Karpas-422 (cell line): ENCODE measurements around the gene ZNF580. TPM values are rescaled to one million over a fixed set of nuclear protein-coding genes. Genes with fewer than 3 reads are reported as not detected.

Experiments
- DNase-seq: peaks from one replicate; pipeline ENCODE4 v3.0.0-alpha.2; 2015
- H2AFZ ChIP-seq: fragments of 200-600 bp; sonication (generic); 2 replicates; pipeline ENCODE4 v1.6.1; 2014; ENCODE audit warnings: antibody characterized with exemption, low read length, mixed read lengths
- H3K27ac ChIP-seq: fragments of 200-600 bp; sonication (generic); 2 replicates; pipeline ENCODE4 v1.5.1; 2014; ENCODE audit warnings: mild to moderate bottlenecking, low read length, moderate library complexity
- H3K27me3 ChIP-seq: fragments of 200-600 bp; sonication (generic); 2 replicates; pipeline ENCODE4 v1.6.1; 2014; ENCODE audit warnings: low read length, mixed read lengths
- H3K36me3 ChIP-seq: fragments of 200-600 bp; sonication (generic); 2 replicates; pipeline ENCODE4 v1.6.1; 2014; ENCODE audit warnings: low read length, mixed read lengths; ENCODE audit not compliant: insufficient read depth
- H3K4me1 ChIP-seq: fragments of 200-600 bp; sonication (generic); 2 replicates; pipeline ENCODE4 v1.6.1; 2014; ENCODE audit warnings: mild to moderate bottlenecking, low read length, mixed read lengths
- H3K4me2 ChIP-seq: fragments of 200-600 bp; sonication (generic); 2 replicates; pipeline ENCODE4 v1.6.1; 2014; ENCODE audit warnings: low read length, low read depth, mild to moderate bottlenecking; ENCODE audit not compliant: poor library complexity, severe bottlenecking
- H3K4me3 ChIP-seq: fragments of 200-600 bp; sonication (generic); 2 replicates; pipeline ENCODE4 v1.5.1; 2014; ENCODE audit warnings: mild to moderate bottlenecking, antibody characterized with exemption, low read length, mixed read lengths
- H3K79me2 ChIP-seq: fragments of 200-600 bp; sonication (generic); 2 replicates; pipeline ENCODE4 v1.6.1; 2014; ENCODE audit warnings: mild to moderate bottlenecking, low read length, mixed read lengths
- H3K9ac ChIP-seq: fragments of 200-600 bp; sonication (generic); 2 replicates; pipeline ENCODE4 v1.6.0; 2014; ENCODE audit warnings: low read length
- H3K9me2 ChIP-seq: fragments of 200-600 bp; sonication (generic), shearing (Covaris generic); replicated peaks from 2 replicates; pipeline ENCODE4 v1.6.0; 2014; ENCODE audit warnings: mild to moderate bottlenecking, low read length, moderate library complexity; ENCODE audit not compliant: insufficient read depth
- H3K9me3 ChIP-seq: fragments of 300-700, 200-600 bp; sonication (generic); 2 replicates; pipeline ENCODE4 v1.6.1; 2014; ENCODE audit warnings: low read length, mixed read lengths
- H4K20me1 ChIP-seq: fragments of 200-600 bp; sonication (generic); 2 replicates; pipeline ENCODE4 v1.6.1; 2014; ENCODE audit warnings: mild to moderate bottlenecking, antibody characterized with exemption, low read length, low read depth; ENCODE audit not compliant: insufficient read depth
- total RNA-seq: library from RNA; depleted of rRNA; stranded (reverse); fragments of >200 nt; shearing (Covaris generic); gene quantifications from 2 replicates; pipeline ENCODE4 v1.2.3, GENCODE V29; 2014; ENCODE audit warnings: low replicate concordance

Gene ZNF580
- total RNA-seq, 1 experiment from 2014 or later = 47.5 TPM

- Histone ChIP-seq H3K9ac (no peak overlapping the region), H3K27ac (no peak overlapping the region), H3K27me3 (no peaks in the 10 kb centered on the region), H3K4me3 (no peak overlapping the region), H3K9me3 (no peaks in the 10 kb centered on the region), H3K4me1 (peaks cover 13% of the 10 kb centered on the region), H2AFZ (no peak overlapping the region), H3K9me2 (no peaks in the 10 kb centered on the region), H3K36me3 (peaks cover 3% of the 10 kb centered on the region; the same call in 1 of the 2 replicates), H3K4me2 (no peak overlapping the region), H4K20me1 (0 out of 2 replicates have a peak, but pooled peaks cover 4% of the 10 kb centered on the region), H3K79me2 (peaks cover 8% of the 10 kb centered on the region; the same call in 1 of the 2 replicates)
- DNase-seq = no peak
Observed at GRCh38 chr19:55617426-55617825, 23.4 kb upstream of the ZNF580 start.

GRCh38 chr19:55618426-55618825, 22.4 kb upstream of the ZNF580 start:
- no peaks in the 10 kb centered on the region for H3K79me2 ChIP-seq
- H3K9ac ChIP-seq = no peak overlapping the region
- H3K9me2 ChIP-seq = no peaks in the 10 kb centered on the region
- DNase-seq = peak; percentile 43
- no peak overlapping the region for H2AFZ ChIP-seq
- no peak overlapping the region for H3K4me3 ChIP-seq
- H3K4me1 ChIP-seq = peaks cover 13% of the 10 kb centered on the region
- H3K27ac ChIP-seq = no peak overlapping the region
- H3K9me3 ChIP-seq = no peaks in the 10 kb centered on the region
- H3K27me3 ChIP-seq = no peaks in the 10 kb centered on the region
- no peak overlapping the region for H3K4me2 ChIP-seq
- peaks cover 3% of the 10 kb centered on the region; the same call in 1 of the 2 replicates for H3K36me3 ChIP-seq
- H4K20me1 ChIP-seq = no peaks in the 10 kb centered on the region

GRCh38 chr19:55619286-55619685, 21.5 kb upstream of the ZNF580 start:
- H3K4me3 ChIP-seq = no peak overlapping the region
- no peaks in the 10 kb centered on the region for H3K79me2 ChIP-seq
- no peaks in the 10 kb centered on the region for H4K20me1 ChIP-seq
- DNase-seq = peak; percentile 40
- peaks cover 13% of the 10 kb centered on the region for H3K4me1 ChIP-seq
- H3K27ac ChIP-seq = no peak overlapping the region
- H3K4me2 ChIP-seq = no peak overlapping the region
- no peaks in the 10 kb centered on the region for H3K9me3 ChIP-seq
- H2AFZ ChIP-seq = no peak overlapping the region
- no peaks in the 10 kb centered on the region for H3K27me3 ChIP-seq
- no peak overlapping the region for H3K9ac ChIP-seq
- peaks cover 3% of the 10 kb centered on the region; the same call in 1 of the 2 replicates for H3K36me3 ChIP-seq
- H3K9me2 ChIP-seq = no peaks in the 10 kb centered on the region

- no peak overlapping the region for H3K4me2 ChIP-seq
Observed at GRCh38 chr19:55620410-55621204, 20.2 kb upstream of the ZNF580 start.

GRCh38 chr19:55621205-55621672, 19.6 kb upstream of the ZNF580 start:
- H3K36me3 ChIP-seq = peaks cover 3% of the 10 kb centered on the region; the same call in 1 of the 2 replicates
- no peaks in the 10 kb centered on the region for H3K27me3 ChIP-seq

More at GRCh38 chr19:55620410-55621204, 20.2 kb upstream of the ZNF580 start:
- no peaks in the 10 kb centered on the region for H3K9me2 ChIP-seq
- no peaks in the 10 kb centered on the region for H3K27me3 ChIP-seq
- H3K36me3 ChIP-seq = peaks cover 3% of the 10 kb centered on the region; the same call in 1 of the 2 replicates
- peak; percentile 40 for DNase-seq
- peak overlapping the region; percentile 15; the same call in 1 of the 2 replicates for H3K27ac ChIP-seq
- no peaks in the 10 kb centered on the region for H3K79me2 ChIP-seq
- no peak overlapping the region for H2AFZ ChIP-seq
- peaks cover 20% of the 10 kb centered on the region for H3K4me1 ChIP-seq
- H4K20me1 ChIP-seq = no peaks in the 10 kb centered on the region
- no peaks in the 10 kb centered on the region for H3K9me3 ChIP-seq
- no peak overlapping the region for H3K4me3 ChIP-seq
- no peak overlapping the region for H3K9ac ChIP-seq

GRCh38 chr19:55621673-55622231, 19.1 kb upstream of the ZNF580 start:
- Histone ChIP-seq H3K4me3 (no peak overlapping the region), H3K9me2 (no peaks in the 10 kb centered on the region), H3K36me3 (peaks cover 3% of the 10 kb centered on the region; the same call in 1 of the 2 replicates), H3K79me2 (no peaks in the 10 kb centered on the region), H4K20me1 (no peaks in the 10 kb centered on the region), H2AFZ (no peak overlapping the region), H3K27ac (no peak overlapping the region), H3K9me3 (no peaks in the 10 kb centered on the region), H3K9ac (no peak overlapping the region), H3K4me2 (no peak overlapping the region), H3K4me1 (peaks cover 20% of the 10 kb centered on the region), H3K27me3 (no peaks in the 10 kb centered on the region)
- DNase-seq = no peak

More at GRCh38 chr19:55621205-55621672, 19.6 kb upstream of the ZNF580 start:
- no peak overlapping the region for H3K4me2 ChIP-seq
- no peak overlapping the region for H3K27ac ChIP-seq
- DNase-seq = peak; percentile 43
- H3K4me1 ChIP-seq = peaks cover 20% of the 10 kb centered on the region
- H3K4me3 ChIP-seq = no peak overlapping the region
- no peaks in the 10 kb centered on the region for H3K9me3 ChIP-seq
- H3K9ac ChIP-seq = no peak overlapping the region
- H3K79me2 ChIP-seq = no peaks in the 10 kb centered on the region
- no peaks in the 10 kb centered on the region for H3K9me2 ChIP-seq
- no peak overlapping the region for H2AFZ ChIP-seq
- no peaks in the 10 kb centered on the region for H4K20me1 ChIP-seq

- Histone ChIP-seq H3K9me2 (no peaks in the 10 kb centered on the region), H3K27me3 (no peaks in the 10 kb centered on the region), H4K20me1 (no peaks in the 10 kb centered on the region), H3K27ac (no peak overlapping the region), H3K9ac (no peak overlapping the region), H3K4me2 (no peak overlapping the region), H3K4me3 (no peak overlapping the region), H3K9me3 (no peaks in the 10 kb centered on the region), H3K36me3 (peaks cover 3% of the 10 kb centered on the region; the same call in 1 of the 2 replicates), H2AFZ (no peak overlapping the region), H3K79me2 (no peaks in the 10 kb centered on the region), H3K4me1 (peaks cover 20% of the 10 kb centered on the region)
- DNase-seq = no peak
Observed at GRCh38 chr19:55622242-55622969, 18.4 kb upstream of the ZNF580 start.

GRCh38 chr19:55623130-55623529, 17.7 kb upstream of the ZNF580 start:
- no peak overlapping the region for H3K4me3 ChIP-seq
- no peaks in the 10 kb centered on the region for H3K9me3 ChIP-seq
- DNase-seq = no peak
- H3K9ac ChIP-seq = no peak overlapping the region
- no peak overlapping the region for H2AFZ ChIP-seq
- no peaks in the 10 kb centered on the region for H3K27me3 ChIP-seq
- no peak overlapping the region for H3K4me2 ChIP-seq
- H3K79me2 ChIP-seq = no peaks in the 10 kb centered on the region
- peaks cover 3% of the 10 kb centered on the region; the same call in 1 of the 2 replicates for H3K36me3 ChIP-seq
- no peaks in the 10 kb centered on the region for H4K20me1 ChIP-seq
- H3K9me2 ChIP-seq = no peaks in the 10 kb centered on the region
- peaks cover 20% of the 10 kb centered on the region for H3K4me1 ChIP-seq
- H3K27ac ChIP-seq = no peak overlapping the region
